Endometrium (tissue), 2 donors: ENCODE data around the gene CLCF1.
"Not testable (repeated sequence)": the region's sequence is repeated elsewhere in the genome, so short reads cannot be mapped to it uniquely, and the experiment has no call there.

Experiments
- FAIRE-seq: peaks from 2 replicates; lab custom pipeline; 2012; peaks lifted over from hg19 to GRCh38; lab: Jason Lieb, UNC
- donor health status: control.
- donor health status: control.

Gene CLCF1

GRCh38 chr11:67408437-67409200 is 35.2 kb upstream of the CLCF1 start:
- FAIRE-seq = no peak

- no peak for FAIRE-seq
Observed at GRCh38 chr11:67407688-67408163, 34.3 kb upstream of the CLCF1 start.

GRCh38 chr11:67406969-67407687 is 33.7 kb upstream of the CLCF1 start:
- no peak for FAIRE-seq

DNA sequence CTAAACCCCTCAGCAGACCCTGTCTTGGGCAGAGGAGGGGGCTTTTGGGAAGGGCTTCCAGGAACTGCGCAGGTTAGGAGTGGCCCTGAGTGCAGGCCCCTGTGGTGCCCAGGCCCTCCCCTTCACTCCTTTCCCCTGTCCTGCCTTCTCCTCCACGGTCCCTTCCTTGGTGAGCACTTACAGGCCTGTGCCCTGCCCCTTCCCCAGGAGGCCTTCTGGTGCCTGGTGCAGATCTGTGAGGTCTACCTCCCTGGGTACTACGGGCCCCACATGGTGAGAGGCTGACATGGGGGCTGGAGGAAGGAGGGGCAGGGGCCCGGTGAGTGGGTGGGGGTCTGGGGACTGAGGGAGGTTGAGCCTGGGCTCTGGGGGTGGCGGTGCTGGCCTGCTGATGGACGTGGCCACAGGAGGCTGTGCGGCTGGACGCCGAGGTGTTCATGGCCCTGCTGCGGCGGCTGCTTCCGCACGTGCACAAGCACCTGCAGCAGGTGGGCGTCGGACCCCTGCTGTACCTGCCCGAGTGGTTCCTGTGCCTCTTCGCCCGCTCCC is 33.1 kb upstream of the CLCF1 start:
- no peak for FAIRE-seq

GRCh38 chr11:67405688-67406339 is 32.4 kb upstream of the CLCF1 start:
- FAIRE-seq = no peak

- FAIRE-seq = no peak
Observed at GRCh38 chr11:67405196-67405567, 31.8 kb upstream of the CLCF1 start.

DNA sequence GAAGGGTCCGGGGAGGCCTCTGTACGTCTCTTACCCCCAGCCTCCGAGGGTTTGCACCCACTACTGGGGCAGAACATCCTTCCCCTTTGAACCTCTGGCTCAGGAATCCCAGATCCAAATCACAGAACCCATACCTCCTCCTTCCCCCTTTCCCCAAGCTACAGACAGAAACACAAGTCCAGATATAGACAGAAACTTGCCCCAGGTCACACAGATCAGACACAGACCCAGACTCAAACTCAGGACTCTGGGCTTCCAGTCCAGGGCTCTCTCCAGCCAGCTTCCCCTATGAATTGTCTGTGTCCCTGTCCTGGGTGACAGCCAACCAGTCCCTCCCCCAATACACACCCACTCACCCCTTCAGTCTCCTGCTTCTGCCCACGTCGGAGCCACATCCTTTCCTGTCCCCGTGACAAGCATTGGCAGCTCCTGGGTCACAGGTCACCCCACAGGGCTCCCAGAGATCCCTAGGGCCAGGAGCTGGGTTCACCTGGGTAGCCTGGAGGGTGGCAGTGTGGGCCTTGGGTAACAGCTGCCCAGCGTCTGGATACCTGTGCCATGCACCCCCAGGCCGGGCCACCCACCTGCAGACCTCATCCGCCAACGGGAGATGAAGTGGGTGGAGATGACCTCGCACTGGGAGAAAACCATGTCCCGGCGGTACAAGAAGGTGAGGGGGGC is 31.3 kb upstream of the CLCF1 start:
- FAIRE-seq = no peak

DNA sequence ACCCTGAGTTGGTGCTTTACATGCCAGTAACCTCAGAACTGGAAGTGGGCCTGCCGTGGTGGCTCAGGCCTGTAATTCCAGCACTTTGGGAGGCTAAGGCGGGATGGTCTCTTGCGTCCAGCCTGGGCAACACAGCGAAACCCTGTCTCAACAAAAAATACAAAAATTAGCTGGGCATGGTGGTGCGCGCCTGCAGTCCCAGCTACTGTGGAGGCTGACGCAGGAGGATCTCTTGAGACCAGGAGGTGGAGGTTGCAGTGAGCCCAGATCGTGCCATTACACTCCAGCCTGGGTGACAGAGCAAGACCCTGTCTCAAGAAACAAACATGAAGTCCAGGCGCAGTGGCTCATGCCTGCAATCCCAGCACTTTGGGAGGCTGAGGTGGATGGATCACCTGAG is 29.7 kb upstream of the CLCF1 start:
- not testable (repeated sequence) for FAIRE-seq

- FAIRE-seq = not testable (repeated sequence)
Observed at GRCh38 chr11:67402192-67402839, 28.9 kb upstream of the CLCF1 start.

GRCh38 chr11:67401495-67402191 is 28.2 kb upstream of the CLCF1 start, which contains the start of gene PPP1CA:
Gene PPP1CA, minus strand, starts transcription at chr11:67401858. Its CDS starts 76 bp downstream, at chr11:67401782.
- FAIRE-seq = no peak

DNA sequence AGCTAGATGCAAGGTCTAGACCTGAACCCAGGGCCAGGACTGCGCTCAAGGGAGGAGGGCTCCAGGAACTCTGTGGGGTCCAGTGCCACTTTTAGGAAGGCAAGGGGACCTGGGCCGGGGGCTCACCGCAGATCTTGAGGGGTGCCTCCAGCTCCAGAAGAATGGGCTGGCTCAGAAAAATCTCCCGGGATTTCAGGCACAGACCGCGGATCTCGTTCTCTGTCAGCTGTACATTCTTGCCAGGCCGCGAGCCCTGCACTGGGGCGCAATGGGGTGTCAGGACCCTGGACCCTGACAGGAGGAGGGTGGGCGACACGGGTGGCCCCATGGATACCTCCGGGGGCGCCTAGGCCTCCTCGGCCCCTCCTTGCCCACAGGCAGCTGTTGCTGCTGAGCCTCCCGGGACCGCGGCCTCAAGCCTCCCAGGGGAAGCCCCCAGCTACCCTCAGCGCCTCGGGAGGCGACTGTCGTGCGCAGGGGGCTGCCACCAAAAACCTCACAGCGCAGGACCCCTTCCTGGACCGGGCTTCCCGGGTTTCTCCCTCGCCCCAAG is 27.6 kb upstream of the CLCF1 start:
- no peak for FAIRE-seq

GRCh38 chr11:67400251-67400941 is 27.0 kb upstream of the CLCF1 start:
- no peak for FAIRE-seq

DNA sequence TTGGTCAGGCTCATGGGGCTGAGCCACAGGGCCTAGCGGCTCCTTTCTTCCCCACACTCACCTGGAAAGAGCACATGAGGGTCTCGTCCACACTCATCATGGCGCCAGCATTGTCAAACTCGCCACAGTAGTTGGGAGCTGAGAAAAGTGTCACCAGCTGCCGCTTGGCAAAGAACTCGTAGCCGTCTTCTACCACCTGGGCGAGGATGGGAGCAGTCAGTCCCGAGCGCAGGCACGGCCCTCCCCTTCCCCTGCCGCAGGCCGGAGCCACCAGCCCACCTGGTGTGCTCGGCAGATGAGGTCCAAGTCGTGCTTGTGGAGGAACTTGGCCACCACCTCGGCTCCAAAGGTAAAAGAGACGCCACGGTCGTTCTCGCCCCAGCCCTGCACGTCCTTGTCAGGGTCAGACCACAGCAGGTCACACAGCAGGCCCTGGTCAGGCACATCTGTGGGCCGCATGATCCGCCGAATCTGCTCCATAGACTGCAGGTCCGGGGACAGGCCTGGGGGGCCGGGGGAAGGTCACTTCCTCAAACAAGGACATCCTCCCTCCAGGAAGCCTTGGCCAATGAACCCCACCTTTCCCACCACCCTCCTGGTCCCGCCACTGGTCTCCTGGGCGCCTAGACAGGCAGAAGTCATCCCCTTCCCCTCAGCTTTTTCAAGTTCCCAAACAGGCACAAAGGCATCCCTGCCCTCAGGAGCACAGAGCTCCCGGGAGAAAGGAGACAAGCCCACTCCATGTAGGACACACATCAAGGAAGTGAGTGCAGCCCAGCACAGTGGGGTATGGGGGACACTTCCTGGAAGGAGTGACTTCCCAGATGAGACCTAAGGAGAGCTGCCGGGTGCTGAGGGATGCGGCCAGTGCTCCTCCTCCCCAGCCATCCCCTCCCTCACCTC is 25.5 kb upstream of the CLCF1 start:
- FAIRE-seq = no peak

DNA sequence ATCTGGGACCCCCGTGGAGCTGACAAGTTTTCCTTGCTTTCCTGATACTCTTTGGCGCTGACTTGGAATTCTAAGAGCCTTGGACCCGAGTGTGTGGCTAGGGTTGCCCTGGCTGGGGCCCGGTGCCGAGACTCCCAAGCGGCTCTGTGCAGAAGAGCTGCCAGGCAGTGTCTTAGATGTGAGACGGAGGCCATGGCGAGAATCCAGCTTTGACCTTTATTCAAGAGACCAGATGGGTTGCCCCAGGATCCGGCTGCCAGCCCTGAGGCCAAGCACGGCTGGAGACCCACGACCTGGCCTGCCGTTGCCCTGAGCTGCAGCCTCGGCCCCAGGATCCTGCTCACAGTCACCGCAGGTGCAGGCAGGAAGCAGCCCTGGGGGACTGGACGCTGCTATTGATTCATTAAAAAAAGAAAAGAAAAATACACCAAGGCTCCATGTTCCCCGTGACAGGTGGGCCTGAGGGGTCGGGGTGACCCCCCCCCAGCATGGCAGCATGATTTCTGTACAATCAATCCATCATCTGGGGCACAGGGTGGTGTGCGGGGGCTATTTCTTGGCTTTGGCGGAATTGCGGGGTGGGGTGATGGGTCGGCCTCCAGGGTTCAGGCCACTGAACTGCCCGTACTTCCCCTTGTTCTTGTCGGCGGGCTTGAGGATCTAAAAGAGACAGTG is 24.7 kb upstream of the CLCF1 start:
- FAIRE-seq = no peak

DNA sequence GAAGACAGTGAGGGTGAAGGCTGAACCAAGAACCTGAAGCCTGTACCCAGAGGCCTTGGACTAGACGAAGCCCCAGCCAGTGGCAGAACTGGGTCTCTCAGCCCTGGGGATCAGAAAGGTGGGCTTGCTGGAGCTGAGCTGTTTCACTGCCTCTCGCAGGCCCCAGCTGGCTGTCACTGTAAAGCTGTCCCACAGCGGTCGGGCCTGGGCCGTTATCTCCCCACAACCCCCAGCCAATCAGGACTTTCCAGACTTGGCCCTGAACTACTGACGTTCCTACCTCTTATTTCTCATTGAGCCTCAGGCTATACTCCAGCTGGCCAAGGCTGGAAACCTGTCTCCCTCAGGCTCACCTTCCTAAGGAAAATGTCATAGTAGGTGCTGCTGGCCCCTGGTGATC is 24.1 kb upstream of the CLCF1 start:
- FAIRE-seq = no peak

- FAIRE-seq = no peak
Observed at GRCh38 chr11:67396587-67397389, 23.4 kb upstream of the CLCF1 start.

DNA sequence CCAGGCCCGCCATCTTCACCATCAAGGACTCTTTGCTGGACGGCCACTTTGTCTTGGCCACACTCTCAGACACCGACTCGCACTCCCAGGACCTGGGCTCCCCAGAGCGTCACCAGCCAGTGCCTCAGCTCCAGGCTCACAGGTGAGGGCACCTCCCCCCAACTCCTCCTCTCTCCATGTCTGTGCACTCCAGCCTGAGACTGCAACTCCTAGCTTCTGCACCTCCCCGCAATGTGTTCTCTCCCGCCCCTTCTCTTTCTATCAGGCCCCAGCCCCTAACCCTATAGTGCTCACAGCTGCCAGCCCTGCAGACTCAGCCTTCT is 22.8 kb upstream of the CLCF1 start:
- no peak for FAIRE-seq
